Measurements from ENCODE around the gene LOXL4.
"Not testable (repeated sequence)": the region's sequence is repeated elsewhere in the genome, so short reads cannot be mapped to it uniquely, and the experiment has no call there.

LOXL4 gene

GRCh38 chr10:98238391-98238790 lies 29.6 kb downstream of the LOXL4 start:
- no peak for DNase-seq (ENCODE audit: low read depth in 2 of 2)
- no peak for TF ChIP-seq CTCF (IDR thresholded peaks at IDR 0.05; ENCODE audit: low read depth, low read length)
- H3K4me3 ChIP-seq (replicated peaks in 1 of 2; ENCODE audit: low read depth in 2 of 2, low read length in 2 of 2) = no peak overlapping the region

DNA sequence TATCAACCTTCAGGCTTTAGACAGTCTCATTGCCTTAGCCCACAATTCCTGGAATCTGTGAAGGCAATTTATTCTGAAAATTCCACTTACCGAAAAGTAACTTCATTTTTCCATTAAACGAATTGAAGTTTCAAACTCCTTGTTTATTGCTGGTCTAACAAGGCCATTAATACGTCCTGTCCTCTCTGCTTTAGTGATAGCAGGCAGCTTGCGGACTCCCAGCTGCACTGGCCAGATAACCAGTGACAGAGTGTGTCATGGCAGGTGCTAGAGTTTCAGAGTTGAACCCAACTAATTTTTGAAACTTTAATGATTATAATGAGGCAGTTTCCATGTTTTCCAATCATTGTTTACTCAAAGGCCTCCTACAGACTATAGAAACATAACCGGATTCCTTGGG lies 31.1 kb downstream of the LOXL4 start:
- TF ChIP-seq CTCF (IDR thresholded peaks at IDR 0.05; ENCODE audit: low read depth, low read length) = no peak
- no peak overlapping the region for H3K4me3 ChIP-seq (replicated peaks in 1 of 2; ENCODE audit: low read depth in 2 of 2, low read length in 2 of 2)
- no peak for DNase-seq (ENCODE audit: low read depth in 2 of 2)

DNA sequence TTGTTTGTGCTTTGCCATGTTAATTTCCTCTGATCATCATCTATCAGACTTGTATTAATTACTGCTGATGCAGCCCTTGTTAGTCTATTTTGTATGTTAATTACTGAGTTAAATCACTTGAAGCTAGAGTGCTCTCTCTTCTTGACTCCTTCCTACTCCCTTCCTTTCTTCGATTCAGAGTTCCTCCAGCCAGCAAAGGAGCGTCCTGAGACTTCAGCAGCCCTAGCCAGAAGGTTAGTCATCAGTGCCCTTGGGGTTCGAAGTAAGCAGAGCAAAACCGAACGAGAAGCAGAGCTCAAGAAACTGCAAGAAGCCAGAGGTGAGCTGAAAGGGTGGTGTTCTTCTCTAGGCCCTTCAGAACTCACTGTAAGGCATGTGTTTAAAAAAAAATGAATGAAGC lies 32.1 kb downstream of the LOXL4 start:
- TF ChIP-seq CTCF (IDR thresholded peaks at IDR 0.05; ENCODE audit: low read depth, low read length) = no peak
- no peak overlapping the region for H3K4me3 ChIP-seq (replicated peaks in 1 of 2; ENCODE audit: low read depth in 2 of 2, low read length in 2 of 2)
- peak; percentile 20 to 49 for DNase-seq (ENCODE audit: low read depth in 2 of 2)

GRCh38 chr10:98231417-98231816 lies 36.6 kb downstream of the LOXL4 start:
- TF ChIP-seq CTCF (IDR thresholded peaks at IDR 0.05; ENCODE audit: low read depth, low read length) = no peak
- H3K4me3 ChIP-seq (replicated peaks in 1 of 2; ENCODE audit: low read depth in 2 of 2, low read length in 2 of 2) = no peak overlapping the region
- DNase-seq (ENCODE audit: low read depth in 2 of 2) = no peak

DNA sequence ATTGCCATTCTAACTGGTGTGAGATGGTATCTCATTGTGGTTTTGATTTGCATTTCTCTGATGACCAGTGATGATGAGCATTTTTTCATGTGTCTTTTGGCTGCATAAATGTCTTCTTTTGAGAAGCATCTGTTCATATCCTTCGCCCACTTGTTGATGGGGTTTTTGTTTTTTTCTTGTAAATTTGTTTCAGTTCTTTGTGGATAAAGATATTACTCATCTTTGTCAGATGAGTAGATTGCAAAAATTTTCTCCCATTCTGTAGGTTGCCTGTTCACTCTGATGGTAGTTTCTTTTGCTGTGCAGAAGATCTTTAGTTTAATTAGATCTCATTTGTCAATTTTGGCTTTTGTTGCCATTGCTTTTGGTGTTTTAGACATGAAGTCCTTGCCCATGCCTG lies 39.7 kb downstream of the LOXL4 start:
- not testable (repeated sequence) for H3K4me3 ChIP-seq (replicated peaks in 1 of 2; ENCODE audit: low read depth in 2 of 2, low read length in 2 of 2); DNase-seq (ENCODE audit: low read depth in 2 of 2)

GRCh38 chr10:98227713-98228112 lies 40.3 kb downstream of the LOXL4 start:
- not testable (repeated sequence) for DNase-seq (ENCODE audit: low read depth in 2 of 2); H3K4me3 ChIP-seq (replicated peaks in 1 of 2; ENCODE audit: low read depth in 2 of 2, low read length in 2 of 2)

- no peak for TF ChIP-seq CTCF (IDR thresholded peaks at IDR 0.05; ENCODE audit: low read depth, low read length)
- no peak for DNase-seq (ENCODE audit: low read depth in 2 of 2)
Observed at GRCh38 chr10:98226508-98227144, 41.4 kb downstream of the LOXL4 start.

DNA sequence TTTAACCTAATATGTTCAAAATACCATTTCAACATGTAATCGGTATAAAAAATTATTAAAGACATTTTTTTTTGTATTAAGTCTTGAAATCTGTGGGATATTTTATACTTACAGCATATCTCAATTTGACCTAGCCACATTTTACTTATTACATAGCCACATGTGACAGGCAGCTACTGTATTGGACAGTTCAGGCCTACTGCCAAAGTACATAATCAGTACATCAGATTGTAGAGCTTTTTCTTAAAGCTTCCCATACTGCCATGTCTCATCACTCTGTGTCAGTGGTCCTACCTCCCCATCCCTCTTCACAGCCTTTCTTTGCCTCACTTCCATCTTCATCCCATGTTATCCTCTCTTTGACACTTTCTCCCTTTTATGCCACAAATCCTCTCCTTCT lies 43.0 kb downstream of the LOXL4 start:
- peak; percentile 3 to 11 for DNase-seq (ENCODE audit: low read depth in 2 of 2)
- no peak overlapping the region for H3K4me3 ChIP-seq (replicated peaks in 1 of 2; ENCODE audit: low read depth in 2 of 2, low read length in 2 of 2)
- TF ChIP-seq CTCF (IDR thresholded peaks at IDR 0.05; ENCODE audit: low read depth, low read length) = no peak

More at GRCh38 chr10:98226508-98227144, 41.4 kb downstream of the LOXL4 start:
- H3K4me3 ChIP-seq (replicated peaks in 1 of 2; ENCODE audit: low read depth in 2 of 2, low read length in 2 of 2) = no peak overlapping the region

All from cardiac fibroblast (primary cell).